ENCODE measurements around the gene GUCD1. TPM values are rescaled to one million over a fixed set of nuclear protein-coding genes. Genes with fewer than 3 reads are reported as not detected.
A peak's percentile ranks its signal among the peaks of the same experiment; 100 is the strongest.

Gene GUCD1
- total and polyA plus RNA-seq, 2 of the 13 experiments (the other 11 are each of a cell fraction or from before 2014, with no cell fraction given): 128 to 245 TPM

DNA sequence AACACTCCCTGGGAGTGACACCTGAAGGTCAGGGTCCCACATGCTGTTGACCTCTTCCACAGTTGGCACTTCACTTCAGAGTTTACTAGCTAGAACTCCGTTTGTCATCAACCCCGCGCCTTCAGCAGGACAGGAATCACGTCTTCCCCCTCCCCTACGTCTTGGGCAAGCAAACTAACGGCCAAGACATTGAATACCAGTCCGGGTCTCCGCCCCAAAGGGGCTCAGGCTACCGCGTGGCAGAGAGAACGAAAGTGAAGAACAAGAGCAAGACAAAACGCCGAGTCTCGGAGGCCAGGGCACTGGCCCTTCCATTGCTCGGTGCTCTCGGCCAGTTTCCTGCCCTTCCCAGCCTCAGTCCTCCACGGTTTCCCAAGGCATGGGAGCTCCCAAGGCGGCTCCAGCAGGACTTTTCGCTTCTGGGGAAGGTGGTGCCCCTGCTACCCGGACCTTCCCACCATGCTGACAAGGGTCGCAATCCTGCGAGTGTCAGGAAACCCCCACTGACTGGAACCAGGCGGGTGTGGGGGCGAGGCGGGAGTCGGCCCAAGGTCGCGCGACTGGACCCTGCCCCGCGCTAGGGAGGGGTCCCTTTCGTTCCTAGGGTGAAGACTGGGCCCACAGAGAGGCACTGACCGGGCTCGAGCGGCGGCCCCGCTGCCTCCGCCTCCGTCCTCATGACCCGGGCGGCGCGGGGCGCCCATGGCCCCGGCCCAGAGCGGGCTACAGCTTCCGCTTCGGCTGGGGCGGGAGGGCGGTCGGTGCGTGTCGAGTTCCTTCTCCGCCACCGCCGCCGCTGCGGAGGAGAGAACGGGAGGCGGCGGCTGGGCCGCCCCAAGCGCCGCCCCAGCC is at the start of gene GUCD1 (continued):
- TF ChIP-seq ZNF232 (CRISPR knock-in tag; IDR thresholded peaks at IDR 0.05; ENCODE audit: borderline replicate concordance): 0 out of 2 replicates have a peak, but pooled peaks have one; percentile 42
- peak; percentile 18 for TF ChIP-seq RBM22 (optimal IDR thresholded peaks at IDR 0.05; ENCODE audit: low read length)
- TF ChIP-seq ZNF615 (CRISPR knock-in tag; IDR thresholded peaks at IDR 0.05; ENCODE audit: borderline replicate concordance): no peak
- TF ChIP-seq SPEN (CRISPR knock-in tag; IDR thresholded peaks at IDR 0.05; ENCODE audit: low read depth): peak; percentile 66
- TF ChIP-seq ZSCAN21 (CRISPR knock-in tag; IDR thresholded peaks at IDR 0.05; ENCODE audit: borderline replicate concordance): peak; percentile 64; the same call in 1 of the 2 replicates
- 0 out of 2 replicates have a peak, but pooled peaks have one; percentile 78 for TF ChIP-seq BRD4 (CRISPR knock-in tag; IDR thresholded peaks at IDR 0.05)
- no peak for TF ChIP-seq NONO (IDR thresholded peaks at IDR 0.05)
- TF ChIP-seq NONO (CRISPR knock-in tag; conservative IDR thresholded peaks at IDR 0.05): peak; percentile 49; the same call in 1 of the 2 replicates
- TF ChIP-seq PRDM10 (CRISPR knock-in tag; IDR thresholded peaks at IDR 0.05; ENCODE audit: low read depth): no peak
- no peak for TF ChIP-seq ZNF10 (CRISPR knock-in tag; IDR thresholded peaks at IDR 0.05; ENCODE audit: borderline replicate concordance, low read depth)
- TF ChIP-seq ZKSCAN1 (IDR thresholded peaks at IDR 0.05; ENCODE audit: low read length): no peak
- TF ChIP-seq ATM (IDR thresholded peaks at IDR 0.05; ENCODE audit: borderline replicate concordance): no peak
- TF ChIP-seq ZNF333 (CRISPR knock-in tag; IDR thresholded peaks at IDR 0.05; ENCODE audit: borderline replicate concordance): peak; percentile 81; the same call in 1 of the 2 replicates
- no peak for TF ChIP-seq ZC3H4 (CRISPR knock-in tag; IDR thresholded peaks at IDR 0.05; ENCODE audit: borderline replicate concordance)
